Fibroblast of lung (primary cell): Measurements from ENCODE around the gene ATRN. TPM values are rescaled to one million over a fixed set of nuclear protein-coding genes. Genes with fewer than 3 reads are reported as not detected.

Source experiments
- DNase-seq, 2 donors: peaks; one replicate each; pipeline versions ENCODE4 v3.0.0 to v3.0.0-alpha.2; 2010; ENCODE audit warnings: low read depth in 2 of 2
- H2AFZ ChIP-seq: 2 replicates; pipeline ENCODE4 v1.5.1; 2012; ENCODE audit warnings: low read length, control low read depth, inconsistent platforms
- H3K27ac ChIP-seq: 2 replicates; pipeline ENCODE4 v1.5.1; 2011; ENCODE audit warnings: low read length, control low read depth; ENCODE audit not compliant: insufficient read depth
- H3K27me3 ChIP-seq: 2 replicates; pipeline ENCODE4 v1.5.1; 2011; ENCODE audit warnings: mild to moderate bottlenecking, low read length; ENCODE audit not compliant: control insufficient read depth, insufficient read depth
- H3K36me3 ChIP-seq: 2 replicates; pipeline ENCODE4 v1.5.1; 2011; ENCODE audit warnings: low read length; ENCODE audit not compliant: control insufficient read depth, insufficient read depth
- H3K4me1 ChIP-seq: 2 replicates; pipeline ENCODE4 v1.5.1; 2011; ENCODE audit warnings: low read length; ENCODE audit not compliant: control insufficient read depth, insufficient read depth; ENCODE audit errors: extremely low read depth
- H3K4me2 ChIP-seq: 2 replicates; pipeline ENCODE4 v1.5.1; 2011; ENCODE audit warnings: low read length, control low read depth; ENCODE audit not compliant: insufficient read depth; ENCODE audit errors: extremely low read depth
- H3K4me3 ChIP-seq, 4 experiments: fragments of 200-600 bp in 1 of 4; sonication (generic) in 1 of 4; replicated peaks in 1 of 4; 2 replicates each; pipeline ENCODE4 v1.5.1; 2011 to 2016; ENCODE audit warnings: low read length in 4 of 4, low read depth in 3 of 4, mild to moderate bottlenecking in 3 of 4, control low read depth in 2 of 4, inconsistent platforms in 1 of 4, mixed read lengths in 1 of 4; ENCODE audit not compliant: insufficient read depth in 1 of 4; ENCODE audit errors: control extremely low read depth in 1 of 4
- H3K79me2 ChIP-seq: 2 replicates; pipeline ENCODE4 v1.5.1; 2012; ENCODE audit warnings: mild to moderate bottlenecking, low read length, inconsistent platforms; ENCODE audit not compliant: control insufficient read depth, insufficient read depth
- H3K9ac ChIP-seq: 2 replicates; pipeline ENCODE4 v1.5.1; 2011; ENCODE audit warnings: mild to moderate bottlenecking, low read length, control low read depth; ENCODE audit not compliant: insufficient read depth
- H3K9me3 ChIP-seq: 2 replicates; pipeline ENCODE4 v1.5.1; 2012; ENCODE audit warnings: low read depth, low read length; ENCODE audit not compliant: control insufficient read depth, insufficient read depth
- H4K20me1 ChIP-seq: 2 replicates; pipeline ENCODE4 v1.5.1; 2011; ENCODE audit warnings: low read length; ENCODE audit not compliant: control insufficient read depth, insufficient read depth; ENCODE audit errors: extremely low read depth
- CTCF ChIP-seq, 2 donors: IDR thresholded peaks in 1 of 2; conservative IDR thresholded peaks in 1 of 2; 1 replicate in 1 of 2; 2 replicates in 1 of 2; pipeline ENCODE4 v1.5.1; 2011 to 2012; ENCODE audit warnings: low read length in 2 of 2, control low read depth in 1 of 2, inconsistent platforms in 1 of 2, low read depth in 1 of 2, mild to moderate bottlenecking in 1 of 2
- EZH2 ChIP-seq: IDR thresholded peaks from 2 replicates; pipeline ENCODE4 v1.5.1; 2012; ENCODE audit warnings: low read length, control low read depth, mild to moderate bottlenecking; ENCODE audit errors: missing control alignments
- polyA plus RNA-seq, 2 donors: library from polyadenylated mRNA; depleted of rRNA in 1 of 2; stranded (reverse) in 1 of 2; unstranded in 1 of 2; fragments of >200 nt; gene quantifications; 2 replicates each; pipeline ENCODE4 v1.2.1, GENCODE V29; 2011 to 2012; ENCODE audit warnings: missing spikeins in 1 of 2
- total RNA-seq: library from RNA; depleted of rRNA; stranded (reverse); fragments of >200 nt; gene quantifications from 2 replicates; pipeline ENCODE4 v1.2.1, GENCODE V29; 2014

The ATRN gene
- total and polyA plus RNA-seq, 2 donors (not counting 1 experiment from before 2014, with no cell fraction given), result 30.6 to 48.8 TPM

- no peak for DNase-seq
- H3K9ac ChIP-seq, result no peak overlapping the region
- H3K4me1 ChIP-seq, result no peaks in the 10 kb centered on the region
- H3K27me3 ChIP-seq, result no peaks in the 10 kb centered on the region
- H2AFZ ChIP-seq, result no peak overlapping the region
- H3K9me3 ChIP-seq, result no peaks in the 10 kb centered on the region
- H3K4me3 ChIP-seq, result no peak overlapping the region
- TF ChIP-seq CTCF (conservative IDR thresholded peaks at IDR 0.05 in 1 of 2, IDR thresholded peaks at IDR 0.05 in 1 of 2; ENCODE audit: low read depth in 1 of 2, low read length in 2 of 2) (no peak), EZH2 (no peak)
- H3K4me2 ChIP-seq, result no peak overlapping the region
- H3K36me3 ChIP-seq, result no peaks in the 10 kb centered on the region
- no peaks in the 10 kb centered on the region for H4K20me1 ChIP-seq
- no peak overlapping the region for H3K27ac ChIP-seq
- H3K79me2 ChIP-seq, result no peaks in the 10 kb centered on the region
These were observed 32.1 kb downstream of the ATRN start for GRCh38 chr20:3502878-3503277.

GRCh38 chr20:3505148-3505547, 34.3 kb downstream of the ATRN start:
- Histone ChIP-seq H3K36me3 (no peaks in the 10 kb centered on the region), H2AFZ (no peak overlapping the region), H3K4me1 (no peaks in the 10 kb centered on the region), H3K4me2 (no peak overlapping the region), H3K9me3 (no peaks in the 10 kb centered on the region), H3K27ac (no peak overlapping the region), H3K4me3 (no peak overlapping the region), H4K20me1 (no peaks in the 10 kb centered on the region), H3K79me2 (no peaks in the 10 kb centered on the region), H3K27me3 (no peaks in the 10 kb centered on the region), H3K9ac (no peak overlapping the region)
- DNase-seq, result no peak
- TF ChIP-seq EZH2, result no peak
- no peak for TF ChIP-seq CTCF (conservative IDR thresholded peaks at IDR 0.05 in 1 of 2, IDR thresholded peaks at IDR 0.05 in 1 of 2; ENCODE audit: low read depth in 1 of 2, low read length in 2 of 2)

- no peaks in the 10 kb centered on the region for H3K9me3 ChIP-seq
- H3K36me3 ChIP-seq, result no peaks in the 10 kb centered on the region
- H4K20me1 ChIP-seq, result no peaks in the 10 kb centered on the region
- no peak overlapping the region for H2AFZ ChIP-seq
- H3K27ac ChIP-seq, result no peak overlapping the region
- no peaks in the 10 kb centered on the region for H3K27me3 ChIP-seq
- TF ChIP-seq CTCF (conservative IDR thresholded peaks at IDR 0.05 in 1 of 2, IDR thresholded peaks at IDR 0.05 in 1 of 2; ENCODE audit: low read depth in 1 of 2, low read length in 2 of 2) (no peak), EZH2 (no peak)
- no peaks in the 10 kb centered on the region for H3K4me1 ChIP-seq
- no peak overlapping the region for H3K9ac ChIP-seq
- H3K4me3 ChIP-seq, result no peak overlapping the region
- no peak overlapping the region for H3K4me2 ChIP-seq
- no peak for DNase-seq
- no peaks in the 10 kb centered on the region for H3K79me2 ChIP-seq
These were observed 38.2 kb downstream of the ATRN start for GRCh38 chr20:3509064-3509463.
